ENCODE results near the gene COL1A1.

COL1A1 gene

GRCh38 chr17:50141745-50142110 is 59.7 kb downstream of the COL1A1 start:
- no peak for DNase-seq (ENCODE audit: low read depth in 2 of 2)

GRCh38 chr17:50141026-50141744 is 60.2 kb downstream of the COL1A1 start:
- no peak for DNase-seq (ENCODE audit: low read depth in 2 of 2)

GRCh38 chr17:50139950-50140885 is 61.2 kb downstream of the COL1A1 start:
- peak; percentile 57 to 60 for DNase-seq (ENCODE audit: low read depth in 2 of 2)

DNA sequence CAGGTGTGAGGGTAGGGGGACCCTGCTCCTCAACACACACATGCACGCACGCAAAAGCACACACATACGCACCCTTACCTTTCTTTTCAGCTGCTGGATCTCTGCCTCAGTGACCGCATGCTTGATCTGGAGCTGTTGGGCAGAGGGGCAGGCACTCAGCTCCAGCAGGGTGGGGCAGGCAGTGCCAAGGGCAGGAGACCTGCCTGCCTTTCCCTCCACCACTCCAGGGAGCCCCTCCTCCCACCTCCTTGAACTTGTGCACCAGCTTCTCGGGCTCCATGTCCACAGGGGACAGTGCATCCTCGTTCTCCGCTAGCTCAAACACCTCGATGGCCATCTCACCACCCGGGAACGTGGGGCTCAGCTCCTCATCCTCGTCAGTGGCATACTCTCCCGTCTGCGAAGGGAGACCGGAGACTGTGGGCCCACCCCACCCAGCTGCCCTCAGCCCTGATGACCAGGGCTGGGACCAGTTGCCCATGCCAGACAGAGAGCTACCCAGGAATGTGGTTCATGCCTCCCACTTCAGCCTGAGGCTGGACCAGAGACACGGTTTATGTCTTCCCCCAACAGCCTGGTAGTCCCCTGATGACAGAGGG is 62.1 kb downstream of the COL1A1 start:
- no peak for DNase-seq (ENCODE audit: low read depth in 2 of 2)

GRCh38 chr17:50137042-50137441 is 64.4 kb downstream of the COL1A1 start:
- DNase-seq (ENCODE audit: low read depth in 2 of 2), result no peak

GRCh38 chr17:50136096-50136687 is 65.2 kb downstream of the COL1A1 start:
- no peak for DNase-seq (ENCODE audit: low read depth in 2 of 2)

DNA sequence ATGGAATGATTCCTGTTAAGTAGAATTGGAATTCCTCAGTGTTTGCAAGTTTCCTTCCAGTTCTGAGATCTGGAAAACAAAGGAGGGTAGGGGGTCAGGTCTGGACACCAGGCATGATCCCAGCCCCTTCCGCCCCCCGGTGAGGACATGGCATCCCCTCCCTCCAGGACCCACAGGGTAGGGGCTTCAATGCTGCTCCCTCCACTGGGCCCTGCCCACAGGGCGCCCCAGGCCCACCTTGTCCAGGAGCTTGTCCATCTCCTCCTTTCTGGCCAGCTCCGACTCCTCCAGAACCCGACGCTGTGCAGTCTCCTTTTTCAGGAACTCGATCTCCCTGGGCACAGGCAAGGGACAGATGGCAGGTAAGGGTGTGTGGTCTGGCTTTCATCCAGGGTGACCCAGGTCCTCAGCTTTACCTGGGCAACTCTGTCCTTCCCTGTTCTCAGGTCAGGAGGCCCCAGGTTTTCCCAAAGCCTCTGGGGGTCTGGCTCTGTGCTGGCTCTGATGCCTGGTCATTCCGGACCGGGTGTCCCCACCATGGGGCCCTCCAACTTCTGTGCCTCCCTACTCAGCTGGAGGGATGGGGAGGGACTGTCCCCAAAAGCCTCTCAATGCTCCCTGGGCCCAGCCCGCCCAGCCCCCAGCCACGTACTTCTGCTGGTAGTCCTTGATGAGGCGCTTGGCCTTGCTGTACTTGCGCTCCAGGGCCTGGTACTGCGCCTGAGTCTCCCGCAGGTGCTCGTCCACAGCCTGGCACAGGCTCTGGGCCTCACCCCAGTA is 65.9 kb downstream of the COL1A1 start:
- no peak for DNase-seq (ENCODE audit: low read depth in 2 of 2)

DNA sequence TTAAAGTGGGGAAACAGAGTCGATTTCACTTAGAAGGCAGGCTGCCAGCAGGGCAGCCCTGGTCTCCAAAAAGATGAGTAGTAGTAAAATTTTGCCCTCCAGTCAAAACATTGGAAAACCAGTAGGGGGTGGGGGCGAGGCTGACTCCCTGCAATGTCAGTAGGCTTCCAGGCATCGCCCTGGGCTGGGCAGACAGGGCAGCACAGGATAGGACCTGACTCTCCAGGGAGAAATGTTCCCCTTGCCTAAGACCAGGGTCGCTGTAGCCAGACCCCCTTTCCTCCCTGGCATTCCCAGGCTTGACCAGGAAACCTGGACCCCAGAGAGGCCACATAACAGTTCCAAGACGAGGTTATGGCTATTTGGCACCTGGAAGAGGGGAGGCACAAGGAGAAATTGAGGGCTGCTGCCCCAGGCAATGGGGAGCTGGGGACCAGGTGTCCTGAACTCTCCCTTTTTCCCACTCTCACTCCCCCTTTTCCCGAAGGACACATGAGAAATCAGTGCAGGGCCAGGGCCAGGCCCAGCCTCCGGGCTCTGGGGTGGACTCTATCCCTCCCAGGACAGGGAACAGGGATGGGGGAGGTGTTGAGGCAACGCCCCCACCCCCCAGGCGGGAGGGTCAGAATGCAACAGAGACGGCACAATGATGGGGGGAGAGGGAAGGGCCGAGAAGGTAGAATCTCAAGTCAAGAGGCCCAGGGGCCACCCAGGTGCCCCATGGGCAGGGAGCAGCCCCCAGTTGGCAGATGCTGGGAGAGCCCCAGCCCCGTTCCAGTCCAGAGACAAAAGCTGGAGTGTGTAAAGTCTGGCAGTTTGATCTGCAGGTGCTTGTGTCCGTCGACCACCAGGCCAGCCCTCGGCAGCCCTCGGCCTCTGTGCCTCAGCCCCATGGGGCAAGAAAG is 67.0 kb downstream of the COL1A1 start:
- DNase-seq (ENCODE audit: low read depth in 2 of 2), result no peak

- no peak for DNase-seq (ENCODE audit: low read depth in 2 of 2)
These were observed 67.7 kb downstream of the COL1A1 start for GRCh38 chr17:50133769-50134099.
